GM19463 (cell line): Measurements from ENCODE around the gene PANK4.
"Not testable (repeated sequence)": the region's sequence is repeated elsewhere in the genome, so short reads cannot be mapped to it uniquely, and the experiment has no call there.

Experiments
- ATAC-seq: cut with Tn5 transposase; IDR thresholded peaks from one replicate; pipeline ENCODE4 v1.9.1; 2021; ENCODE audit warnings: mild to moderate bottlenecking, moderate library complexity; ENCODE audit not compliant: unreplicated experiment

Gene PANK4

GRCh38 chr1:2525920-2526823 is at the start of gene PANK4:
Gene PANK4 (minus strand): TSS chr1:2526596. CDS start chr1:2526587, 9 bp downstream.
- ATAC-seq = peak; percentile 79

- no peak for ATAC-seq
These were observed 48.0 kb upstream of the PANK4 start for GRCh38 chr1:2574350-2574749.

GRCh38 chr1:2573250-2573920 is 47.0 kb upstream of the PANK4 start:
- no peak for ATAC-seq

- no peak for ATAC-seq
These were observed 45.0 kb upstream of the PANK4 start for GRCh38 chr1:2571348-2571747.

GRCh38 chr1:2570332-2570731 is 43.9 kb upstream of the PANK4 start:
- ATAC-seq = no peak

- not testable (repeated sequence) for ATAC-seq
These were observed 43.3 kb upstream of the PANK4 start for GRCh38 chr1:2569703-2570102.

- ATAC-seq = no peak
These were observed 42.7 kb upstream of the PANK4 start for GRCh38 chr1:2569060-2569459.

- not testable (repeated sequence) for ATAC-seq
These were observed 41.9 kb upstream of the PANK4 start for GRCh38 chr1:2568187-2568816.

- no peak for ATAC-seq
These were observed 40.8 kb upstream of the PANK4 start for GRCh38 chr1:2567083-2567679.

GRCh38 chr1:2566101-2567045 is 40.0 kb upstream of the PANK4 start:
- ATAC-seq = no peak

- ATAC-seq = no peak
These were observed 38.5 kb upstream of the PANK4 start for GRCh38 chr1:2564815-2565374.

- ATAC-seq = no peak
These were observed 37.8 kb upstream of the PANK4 start for GRCh38 chr1:2564006-2564814.

- no peak for ATAC-seq
These were observed 36.8 kb upstream of the PANK4 start for GRCh38 chr1:2563205-2563604.

GRCh38 chr1:2561898-2562895 is 35.8 kb upstream of the PANK4 start:
- ATAC-seq = no peak

GRCh38 chr1:2561446-2561845 is 35.0 kb upstream of the PANK4 start:
- ATAC-seq = no peak

GRCh38 chr1:2560299-2561073 is 34.1 kb upstream of the PANK4 start:
- no peak for ATAC-seq
